22Rv1 (cell line): ENCODE results near the gene HEMGN.
"Not testable (repeated sequence)": the region's sequence is repeated elsewhere in the genome, so short reads cannot be mapped to it uniquely, and the experiment has no call there.

Experiments used
- ZFX ChIP-seq: fragments of 450-650 bp; IDR thresholded peaks from 2 replicates; pipeline ENCODE4 v1.6.1; 2017; ENCODE audit warnings: antibody characterized with exemption, borderline replicate concordance
- TF ChIP-seq, protein P1 (sequence below): fragments of 450-650 bp; IDR thresholded peaks from 2 replicates; pipeline ENCODE4 v1.5.1; 2017; ENCODE audit warnings: mild to moderate bottlenecking

DNA sequence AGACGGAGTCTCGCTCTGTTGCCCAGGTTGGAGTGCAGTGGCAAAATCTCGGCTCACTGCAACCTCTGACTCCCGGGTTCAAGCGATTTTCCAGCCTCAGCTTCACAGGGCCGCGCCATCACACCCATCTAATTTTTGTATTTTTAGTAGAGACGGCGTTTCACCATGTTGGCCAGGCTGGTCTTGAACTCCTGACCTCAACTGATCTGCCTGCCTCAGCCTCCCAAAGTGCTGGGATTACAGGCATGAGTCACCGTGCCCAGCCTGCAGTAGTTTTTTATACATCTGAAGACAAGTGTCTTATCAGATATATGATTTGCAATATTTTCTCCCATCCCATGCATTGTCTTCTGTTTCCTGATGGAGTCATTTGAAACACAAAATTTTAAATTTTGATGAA is 38.7 kb upstream of the HEMGN start:
- TF ChIP-seq, protein P1, sequence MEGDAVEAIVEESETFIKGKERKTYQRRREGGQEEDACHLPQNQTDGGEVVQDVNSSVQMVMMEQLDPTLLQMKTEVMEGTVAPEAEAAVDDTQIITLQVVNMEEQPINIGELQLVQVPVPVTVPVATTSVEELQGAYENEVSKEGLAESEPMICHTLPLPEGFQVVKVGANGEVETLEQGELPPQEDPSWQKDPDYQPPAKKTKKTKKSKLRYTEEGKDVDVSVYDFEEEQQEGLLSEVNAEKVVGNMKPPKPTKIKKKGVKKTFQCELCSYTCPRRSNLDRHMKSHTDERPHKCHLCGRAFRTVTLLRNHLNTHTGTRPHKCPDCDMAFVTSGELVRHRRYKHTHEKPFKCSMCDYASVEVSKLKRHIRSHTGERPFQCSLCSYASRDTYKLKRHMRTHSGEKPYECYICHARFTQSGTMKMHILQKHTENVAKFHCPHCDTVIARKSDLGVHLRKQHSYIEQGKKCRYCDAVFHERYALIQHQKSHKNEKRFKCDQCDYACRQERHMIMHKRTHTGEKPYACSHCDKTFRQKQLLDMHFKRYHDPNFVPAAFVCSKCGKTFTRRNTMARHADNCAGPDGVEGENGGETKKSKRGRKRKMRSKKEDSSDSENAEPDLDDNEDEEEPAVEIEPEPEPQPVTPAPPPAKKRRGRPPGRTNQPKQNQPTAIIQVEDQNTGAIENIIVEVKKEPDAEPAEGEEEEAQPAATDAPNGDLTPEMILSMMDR: not testable (repeated sequence)
- not testable (repeated sequence) for TF ChIP-seq ZFX
